B cell (primary cell): Measurements from ENCODE around the gene RASGEF1C.

Source experiments
- CTCF ChIP-seq: fragments of 200-600 bp; IDR thresholded peaks from one replicate; pipeline ENCODE4 v1.8.0; 2022; ENCODE audit warnings: antibody characterized with exemption, mild to moderate bottlenecking
- EZH2 ChIP-seq: IDR thresholded peaks from 2 replicates; pipeline ENCODE4 v1.6.1; 2012; ENCODE audit warnings: borderline replicate concordance, low read depth, mild to moderate bottlenecking, moderate library complexity, low read length; ENCODE audit not compliant: insufficient read depth, poor library complexity, severe bottlenecking

- TF ChIP-seq CTCF: peak; percentile 3
- no peak for TF ChIP-seq EZH2
These were observed 118.1 kb downstream of the RASGEF1C start for GRCh38 chr5:180090769-180091546.
